ENCODE measurements around the gene VARS1. TPM values are rescaled to one million over a fixed set of nuclear protein-coding genes. Genes with fewer than 3 reads are reported as not detected.
A peak's percentile ranks its signal among the peaks of the same experiment; 100 is the strongest.

The VARS1 gene
- polyA plus RNA-seq, 2 of the 4 experiments (the other 2 are of a cell fraction), result 17.7 to 57.2 TPM

GRCh38 chr6:31758281-31758680 lies 37.3 kb downstream of the VARS1 start:
- H3K9me3 ChIP-seq, result no peaks in the 10 kb centered on the region
- ChIA-PET POLR2A (no interaction called here), CTCF (interaction anchor here (0.6 to 3.8 kb wide), 8 partner anchors 9 to 106 kb away, joined by 3 to 21 read pairs (median 4); partner anchors contain the start of gene VARS1)
- H3K4me3 ChIP-seq, result no peak overlapping the region
- FAIRE-seq, result no peak
- 94% methylated on average over 2 of the region's 2 CpGs for WGBS (ENCODE audit: missing lambda C conversion rate)
- ATAC-seq, result no peak
- TF ChIP-seq EHMT2 (IDR thresholded peaks at IDR 0.05; ENCODE audit: low read depth), result no peak
- H3K4me1 ChIP-seq, result peaks cover under 1% of the 10 kb centered on the region; the same call in 2 of the 3 replicates
- H3K27ac ChIP-seq, result no peak overlapping the region
- H3K4me2 ChIP-seq, result no peak overlapping the region
- no peak for DNase-seq (ENCODE audit: low read depth in 1 of 2, low spot score in 1 of 2)

GRCh38 chr6:31752739-31753319 lies 42.7 kb downstream of the VARS1 start:
- Histone ChIP-seq H3K4me2 (peak overlapping the region; percentile 51), H3K9me3 (no peaks in the 10 kb centered on the region), H3K4me1 (peaks cover 13% of the 10 kb centered on the region), H3K4me3 (no peak overlapping the region), H3K27ac (peak overlapping the region in 1 of 2 experiments; percentile 53; a peak in 2 of 6 replicates)
- FAIRE-seq (no peak), ATAC-seq (peak; percentile 90 to 94), DNase-seq (ENCODE audit: low read depth in 1 of 2, low spot score in 1 of 2) (peak in 1 of 2 experiments; percentile 37)
- TF ChIP-seq FOSL2 (IDR thresholded peaks at IDR 0.05) (no peak), FOSL2 (CRISPR knock-in tag; IDR thresholded peaks at IDR 0.05) (peak; percentile 35; the same call in 1 of the 2 replicates), TP53 (CRISPR knock-in tag; IDR thresholded peaks at IDR 0.05) (no peak), CBX8 (IDR thresholded peaks at IDR 0.05) (no peak)
- CTCF ChIA-PET, result interaction anchor here (0.7 to 2.9 kb wide), 8 partner anchors 17 to 135 kb away, joined by 3 to 12 read pairs (median 4); partner anchors contain the start of gene MPIG6B
- POLR2A ChIA-PET, result interaction anchor here (0.6 to 1.3 kb wide), 4 partner anchors 13 to 75 kb away, joined by 3 to 5 read pairs (median 3); partner anchors contain the start of genes CLIC1, HSPA1A, HSPA1B and HSPA1L
- 40% methylated on average over 8 of the region's 8 CpGs for WGBS (ENCODE audit: missing lambda C conversion rate)

- ATAC-seq (no peak), DNase-seq (ENCODE audit: low read depth in 1 of 2, low spot score in 1 of 2) (no peak), FAIRE-seq (no peak)
- TF ChIP-seq CTCF (IDR thresholded peaks at IDR 0.05) (no peak), CHD4 (IDR thresholded peaks at IDR 0.05; ENCODE audit: borderline replicate concordance) (no peak), TP53 (CRISPR knock-in tag; IDR thresholded peaks at IDR 0.05) (no peak), REST (IDR thresholded peaks at IDR 0.05) (no peak), HOXA7 (CRISPR knock-in tag; IDR thresholded peaks at IDR 0.05) (no peak), NR3C1 (IDR thresholded peaks at IDR 0.05) (no peak), CBX8 (IDR thresholded peaks at IDR 0.05) (no peak), ELK1 (IDR thresholded peaks at IDR 0.05; ENCODE audit: low read depth, low read length) (no peak)
- H3K9me3 ChIP-seq, result no peaks in the 10 kb centered on the region
- no peak overlapping the region for H3K27ac ChIP-seq
- 78% methylated on average over 7 of the region's 7 CpGs for WGBS (ENCODE audit: missing lambda C conversion rate)
- H3K4me3 ChIP-seq, result no peak overlapping the region
- CTCF ChIA-PET, result no interaction called here
- peaks cover 13% of the 10 kb centered on the region for H3K4me1 ChIP-seq
- H3K4me2 ChIP-seq, result no peak overlapping the region
- POLR2A ChIA-PET, result no interaction called here
Observed at GRCh38 chr6:31750411-31751022, 45.0 kb downstream of the VARS1 start.

Measured in A549 (cell line).